GM21529 (cell line): ENCODE results near the gene MAMDC4.
"Not testable (repeated sequence)": the region's sequence is repeated elsewhere in the genome, so short reads cannot be mapped to it uniquely, and the experiment has no call there.

ENCODE experiments used
- ATAC-seq: cut with Tn5 transposase; IDR thresholded peaks from one replicate; pipeline ENCODE4 v1.9.1; 2021; ENCODE audit not compliant: unreplicated experiment

MAMDC4 gene

GRCh38 chr9:136838314-136839228, 13.6 kb upstream of the MAMDC4 start:
- no peak for ATAC-seq

GRCh38 chr9:136839229-136840139, 12.7 kb upstream of the MAMDC4 start:
- no peak for ATAC-seq

- ATAC-seq: no peak
Measured at GRCh38 chr9:136840140-136840876, 11.8 kb upstream of the MAMDC4 start.

GRCh38 chr9:136840877-136841645, 11.1 kb upstream of the MAMDC4 start:
- ATAC-seq: no peak

DNA sequence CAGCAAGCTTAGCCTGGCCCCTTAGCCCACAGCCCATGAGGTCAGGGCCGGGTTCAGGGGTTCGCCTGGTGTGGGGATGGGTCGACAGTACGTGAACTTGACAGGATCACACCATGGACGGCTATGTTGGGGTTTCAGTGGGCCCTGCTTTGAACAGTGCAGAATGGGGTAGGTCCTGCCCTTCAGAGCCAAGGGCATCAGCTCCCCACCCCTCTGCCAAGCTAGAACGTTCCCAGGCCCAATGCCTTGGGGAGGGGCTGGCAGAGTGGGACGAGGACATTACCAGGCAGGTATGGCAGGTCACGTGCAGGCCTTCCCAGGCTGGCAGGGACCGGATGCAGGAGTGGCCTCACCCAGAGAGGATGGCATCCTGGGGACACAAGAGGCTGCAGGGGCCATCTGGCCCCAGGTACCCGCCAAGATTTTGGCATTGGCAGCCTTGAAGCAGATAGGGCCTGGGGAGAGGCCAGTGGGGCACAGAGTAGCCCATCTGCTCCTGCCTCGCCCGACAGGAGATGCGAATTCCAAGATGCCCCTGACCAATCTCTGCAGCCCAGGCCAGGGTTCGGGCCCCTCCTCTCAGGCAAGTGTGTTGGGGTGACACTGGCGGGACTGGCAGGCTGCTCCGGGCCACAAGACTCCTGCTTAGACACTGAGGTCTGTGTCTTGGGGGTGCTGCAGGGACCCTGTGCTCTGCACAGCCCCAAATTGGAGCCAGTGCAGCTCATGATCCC, 10.3 kb upstream of the MAMDC4 start:
- not testable (repeated sequence) for ATAC-seq

- peak; percentile 71 for ATAC-seq
Measured at GRCh38 chr9:136842380-136842948, 9.7 kb upstream of the MAMDC4 start, which contains the start of gene AJM1. TSS of gene AJM1 (plus strand) at chr9:136842478. CDS start at chr9:136844415, 1,937 bp downstream.

GRCh38 chr9:136843159-136843800, 8.9 kb upstream of the MAMDC4 start:
- not testable (repeated sequence) for ATAC-seq

- ATAC-seq: not testable (repeated sequence)
Measured at GRCh38 chr9:136843801-136844740, 8.1 kb upstream of the MAMDC4 start.

- no peak for ATAC-seq
Measured at GRCh38 chr9:136844761-136845464, 7.2 kb upstream of the MAMDC4 start.

GRCh38 chr9:136845465-136846260, 6.5 kb upstream of the MAMDC4 start:
- no peak for ATAC-seq

GRCh38 chr9:136846376-136847087, 5.6 kb upstream of the MAMDC4 start:
- no peak for ATAC-seq

GRCh38 chr9:136847088-136847825, 4.9 kb upstream of the MAMDC4 start:
- no peak for ATAC-seq

GRCh38 chr9:136847826-136848392, 4.2 kb upstream of the MAMDC4 start:
- ATAC-seq: no peak

GRCh38 chr9:136848393-136849037, 3.6 kb upstream of the MAMDC4 start:
- peak; percentile 4 for ATAC-seq
